ENCODE measurements around the gene CCDC106. TPM values are rescaled to one million over a fixed set of nuclear protein-coding genes. Genes with fewer than 3 reads are reported as not detected.

The CCDC106 gene
- total RNA-seq, 1 donor from 2014 or later: 11.1 TPM

GRCh38 chr19:55640043-55640576, 7.9 kb upstream of the CCDC106 start:
- intact Hi-C loops (cut with DNase I): no loop called here
- DNase-seq: peak; percentile 88
- Histone ChIP-seq H3K27ac (peak overlapping the region; percentile 84), H3K27me3 (no peaks in the 10 kb centered on the region), H3K9me3 (no peaks in the 10 kb centered on the region), H3K4me1 (peaks cover 65% of the 10 kb centered on the region), H3K4me3 (peak overlapping the region; percentile 89), H3K36me3 (peaks cover 6% of the 10 kb centered on the region)
- TF ChIP-seq CTCF (IDR thresholded peaks at IDR 0.05): peak; percentile 54
- peak; percentile 37 for ATAC-seq

GRCh38 chr19:55640577-55641425, 7.2 kb upstream of the CCDC106 start, which contains the start of gene ZNF580:
ZNF580 (plus strand) TSS chr19:55641002; CDS start chr19:55642509, 1,507 bp downstream.
- no peaks in the 10 kb centered on the region for H3K27me3 ChIP-seq
- no peak for TF ChIP-seq CTCF (IDR thresholded peaks at IDR 0.05)
- peak; percentile 75 for ATAC-seq
- DNase-seq: peak; percentile 86
- peaks cover 13% of the 10 kb centered on the region for H3K36me3 ChIP-seq
- intact Hi-C loops (cut with DNase I): no loop called here
- peak within 1 kb of the TSS; percentile 84 for H3K27ac ChIP-seq
- peak within 1 kb of the TSS; percentile 89 for H3K4me3 ChIP-seq
- peaks cover 62% of the 10 kb centered on the region for H3K4me1 ChIP-seq
- H3K9me3 ChIP-seq: no peaks in the 10 kb centered on the region

DNA sequence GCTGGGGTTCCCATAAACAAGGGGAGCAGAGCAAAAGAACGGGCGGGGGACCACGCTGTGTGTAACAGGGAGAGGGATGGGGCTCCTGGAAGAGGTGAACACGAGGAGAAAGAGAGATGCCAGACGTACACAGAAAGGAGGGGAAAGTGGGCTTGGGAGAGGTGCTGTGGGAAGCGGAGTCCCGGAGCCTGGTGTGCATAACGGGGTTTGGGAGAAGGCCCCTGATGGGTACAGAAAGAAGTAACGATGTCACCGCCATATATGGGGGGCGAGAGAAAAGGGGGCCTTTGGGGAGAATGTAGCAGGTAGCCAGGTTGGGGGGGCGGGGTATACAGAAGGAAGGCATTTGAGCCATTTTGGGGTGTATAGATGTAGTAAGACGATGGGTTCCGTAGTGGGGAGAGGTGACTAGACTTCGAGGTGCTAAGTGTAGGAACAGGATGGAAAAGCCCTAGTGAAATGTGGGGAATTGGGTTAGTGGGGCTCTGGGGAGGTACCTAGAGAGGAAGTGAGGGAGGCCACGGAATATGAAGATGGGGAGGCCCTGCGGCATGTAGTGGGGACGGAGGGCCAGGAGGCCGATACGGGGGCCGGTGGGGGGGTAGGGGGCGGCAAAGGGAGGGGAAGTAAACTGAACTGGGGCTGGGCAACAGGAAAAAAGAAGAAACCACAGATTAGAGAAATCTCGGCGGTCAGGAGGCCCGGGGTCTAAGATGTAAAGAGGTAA, 6.4 kb upstream of the CCDC106 start:
- H3K4me1 ChIP-seq: peaks cover 54% of the 10 kb centered on the region
- DNase-seq: no peak

GRCh38 chr19:55642153-55643002, 5.6 kb upstream of the CCDC106 start:
- Histone ChIP-seq H3K4me1 (peaks cover 51% of the 10 kb centered on the region), H3K27me3 (no peaks in the 10 kb centered on the region), H3K27ac (peak overlapping the region; percentile 84), H3K9me3 (no peaks in the 10 kb centered on the region), H3K36me3 (peaks cover 13% of the 10 kb centered on the region), H3K4me3 (peak overlapping the region; percentile 89)
- ATAC-seq: peak; percentile 1
- peak; percentile 80 for DNase-seq
- TF ChIP-seq CTCF (IDR thresholded peaks at IDR 0.05): no peak
- intact Hi-C loops (cut with DNase I): no loop called here

More for the DNA sequence above, 6.4 kb upstream of the CCDC106 start:
- intact Hi-C loops (cut with DNase I): no loop called here
- Histone ChIP-seq H3K27ac (peak overlapping the region; percentile 84), H3K27me3 (no peaks in the 10 kb centered on the region), H3K9me3 (no peaks in the 10 kb centered on the region), H3K36me3 (peaks cover 13% of the 10 kb centered on the region), H3K4me3 (peak overlapping the region; percentile 89)
- TF ChIP-seq CTCF (IDR thresholded peaks at IDR 0.05): no peak
- ATAC-seq: no peak
